Islet precursor cell (in vitro differentiated cells): ENCODE measurements around the gene PNRC1.
"Not testable (repeated sequence)": the region's sequence is repeated elsewhere in the genome, so short reads cannot be mapped to it uniquely, and the experiment has no call there.

Source experiments
- DNase-seq: peaks from one replicate; pipeline ENCODE4 v3.0.0-alpha.2; 2018

Gene PNRC1

GRCh38 chr6:89080281-89081128 lies at the start of gene PNRC1:
PNRC1 (plus strand) TSS chr6:89080751; CDS start chr6:89080895, 144 bp downstream.
- DNase-seq = peak; percentile 100

- no peak for DNase-seq
Observed at GRCh38 chr6:89032599-89032998, 48.0 kb upstream of the PNRC1 start.

- DNase-seq = no peak
Observed at GRCh38 chr6:89033461-89033860, 47.1 kb upstream of the PNRC1 start.

- not testable (repeated sequence) for DNase-seq
Observed at GRCh38 chr6:89034116-89034515, 46.4 kb upstream of the PNRC1 start.

GRCh38 chr6:89034586-89035251 lies 45.8 kb upstream of the PNRC1 start:
- no peak for DNase-seq

GRCh38 chr6:89035252-89036101 lies 45.1 kb upstream of the PNRC1 start:
- peak; percentile 70 for DNase-seq

GRCh38 chr6:89037141-89037900 lies 43.2 kb upstream of the PNRC1 start:
- peak; percentile 73 for DNase-seq

GRCh38 chr6:89037901-89038293 lies 42.7 kb upstream of the PNRC1 start:
- DNase-seq = not testable (repeated sequence)

- DNase-seq = no peak
Observed at GRCh38 chr6:89042664-89043063, 37.9 kb upstream of the PNRC1 start.

- no peak for DNase-seq
Observed at GRCh38 chr6:89044328-89045010, 36.1 kb upstream of the PNRC1 start.

GRCh38 chr6:89045011-89045387 lies 35.6 kb upstream of the PNRC1 start:
- no peak for DNase-seq

GRCh38 chr6:89045576-89045975 lies 35.0 kb upstream of the PNRC1 start:
- no peak for DNase-seq

GRCh38 chr6:89047473-89047872 lies 33.1 kb upstream of the PNRC1 start:
- DNase-seq = no peak

- no peak for DNase-seq
Observed at GRCh38 chr6:89048288-89048923, 32.1 kb upstream of the PNRC1 start.

- no peak for DNase-seq
Observed at GRCh38 chr6:89048985-89049384, 31.6 kb upstream of the PNRC1 start.

GRCh38 chr6:89050155-89050554 lies 30.4 kb upstream of the PNRC1 start:
- no peak for DNase-seq

- DNase-seq = no peak
Observed at GRCh38 chr6:89050697-89051096, 29.9 kb upstream of the PNRC1 start.

- DNase-seq = no peak
Observed at GRCh38 chr6:89051676-89052075, 28.9 kb upstream of the PNRC1 start.

GRCh38 chr6:89054208-89054607 lies 26.3 kb upstream of the PNRC1 start:
- DNase-seq = no peak

GRCh38 chr6:89057759-89058158 lies 22.8 kb upstream of the PNRC1 start:
- DNase-seq = no peak

- DNase-seq = peak; percentile 63
Observed at GRCh38 chr6:89058627-89059026, 21.9 kb upstream of the PNRC1 start.
